B cell (primary cell): Measurements from ENCODE around the gene BCL2L1.

Experiments
- EZH2 ChIP-seq: IDR thresholded peaks from 2 replicates; pipeline ENCODE4 v1.6.1; 2012; ENCODE audit warnings: borderline replicate concordance, low read depth, mild to moderate bottlenecking, moderate library complexity, low read length; ENCODE audit not compliant: insufficient read depth, poor library complexity, severe bottlenecking
- TF ChIP-seq, protein P1 (sequence below): fragments of 200-600 bp; IDR thresholded peaks from one replicate; pipeline ENCODE4 v1.8.0; 2022; ENCODE audit warnings: antibody characterized with exemption, mild to moderate bottlenecking

DNA sequence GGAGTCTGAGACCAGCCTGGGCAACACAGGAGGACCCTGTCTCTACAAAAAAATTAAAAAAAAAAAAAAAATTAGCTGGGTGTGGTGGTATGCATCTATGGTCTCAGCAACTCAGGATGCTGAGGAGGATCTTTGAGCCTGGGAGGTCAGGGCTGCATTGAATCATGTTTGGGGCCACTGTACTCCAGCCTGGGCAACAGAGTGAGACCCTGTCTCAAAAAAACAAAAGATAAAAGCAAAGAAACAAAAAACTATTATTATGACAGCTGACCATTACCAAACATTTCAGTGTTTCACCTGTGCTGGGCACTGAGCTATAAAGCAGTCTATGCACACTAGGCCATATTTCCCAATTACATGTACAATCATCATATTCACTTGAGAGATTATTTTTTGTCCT is 49.2 kb downstream of the BCL2L1 start:
- TF ChIP-seq, protein P1, sequence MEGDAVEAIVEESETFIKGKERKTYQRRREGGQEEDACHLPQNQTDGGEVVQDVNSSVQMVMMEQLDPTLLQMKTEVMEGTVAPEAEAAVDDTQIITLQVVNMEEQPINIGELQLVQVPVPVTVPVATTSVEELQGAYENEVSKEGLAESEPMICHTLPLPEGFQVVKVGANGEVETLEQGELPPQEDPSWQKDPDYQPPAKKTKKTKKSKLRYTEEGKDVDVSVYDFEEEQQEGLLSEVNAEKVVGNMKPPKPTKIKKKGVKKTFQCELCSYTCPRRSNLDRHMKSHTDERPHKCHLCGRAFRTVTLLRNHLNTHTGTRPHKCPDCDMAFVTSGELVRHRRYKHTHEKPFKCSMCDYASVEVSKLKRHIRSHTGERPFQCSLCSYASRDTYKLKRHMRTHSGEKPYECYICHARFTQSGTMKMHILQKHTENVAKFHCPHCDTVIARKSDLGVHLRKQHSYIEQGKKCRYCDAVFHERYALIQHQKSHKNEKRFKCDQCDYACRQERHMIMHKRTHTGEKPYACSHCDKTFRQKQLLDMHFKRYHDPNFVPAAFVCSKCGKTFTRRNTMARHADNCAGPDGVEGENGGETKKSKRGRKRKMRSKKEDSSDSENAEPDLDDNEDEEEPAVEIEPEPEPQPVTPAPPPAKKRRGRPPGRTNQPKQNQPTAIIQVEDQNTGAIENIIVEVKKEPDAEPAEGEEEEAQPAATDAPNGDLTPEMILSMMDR, result no peak
- TF ChIP-seq EZH2, result no peak
